Activated T-helper 1 cell treated with anti-CD3 and anti-CD28 coated beads, Interleukin-12 subunit alpha, Interleukin-12 subunit beta, Interleukin-2, Interleukin-4 antibody, amounts not matched to agents 30 ng/mL and 10 ng/mL and 1 ng/mL, durations not matched to agents 14 hours and 24 hours and 36 hours (primary cell): ENCODE results near the gene SLC6A19. TPM values are rescaled to one million over a fixed set of nuclear protein-coding genes. Genes with fewer than 3 reads are reported as not detected.

Experiments
- DNase-seq: peaks from one replicate; pipeline ENCODE4 v3.0.0; 2021; ENCODE audit warnings: low spot score
- H3K27ac Mint-ChIP-seq: one replicate; pipeline ENCODE4 v1.8.0; 2021; ENCODE audit warnings: mild to moderate bottlenecking, mixed read lengths
- H3K27me3 Mint-ChIP-seq: one replicate; pipeline ENCODE4 v1.8.0; 2022; ENCODE audit warnings: mild to moderate bottlenecking, moderate library complexity, mixed read lengths; ENCODE audit not compliant: insufficient read depth
- H3K36me3 Mint-ChIP-seq: one replicate; pipeline ENCODE4 v1.8.0; 2021; ENCODE audit warnings: low read depth, mixed read lengths
- H3K4me1 Mint-ChIP-seq: one replicate; pipeline ENCODE4 v1.8.0; 2021; ENCODE audit warnings: low read depth, mixed read lengths
- H3K4me3 Mint-ChIP-seq: one replicate; pipeline ENCODE4 v1.8.0; 2021; ENCODE audit warnings: mild to moderate bottlenecking, moderate library complexity, mixed read lengths
- H3K9me3 Mint-ChIP-seq: one replicate; pipeline ENCODE4 v1.8.0; 2021; ENCODE audit warnings: mixed read lengths
- intact Hi-C: fragments of 100-400 bp; cut with micrococcal nuclease; formaldehyde crosslinking; loops from one replicate; pipeline ENCODE4 v1.15.1; 2024
- total RNA-seq: library from RNA; stranded (reverse); gene quantifications from 2 replicates; pipeline ENCODE4 v1.2.3, GENCODE V29; 2022

SLC6A19 gene
- total RNA-seq, 1 donor from 2014 or later: not detected

- intact Hi-C loops: no loop called here
These were observed 22.6 kb upstream of the SLC6A19 start for GRCh38 chr5:1178529-1179382.

DNA sequence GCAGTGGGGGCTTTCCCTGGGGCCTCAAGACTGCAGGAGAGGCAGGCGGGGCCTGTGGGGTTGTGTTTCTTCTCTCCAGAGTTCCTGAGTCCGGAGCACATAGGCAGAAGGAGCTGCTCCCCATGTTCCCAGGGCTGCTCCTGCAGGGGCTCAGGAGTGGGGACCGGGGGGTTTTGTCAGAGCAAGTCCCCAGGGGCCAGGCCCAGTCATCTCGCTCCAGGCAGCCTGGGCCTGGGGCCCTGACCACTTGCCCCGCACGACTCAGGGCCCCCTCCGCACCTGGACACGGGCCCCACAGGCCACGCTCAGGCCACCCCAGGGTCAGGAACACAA, 22.0 kb upstream of the SLC6A19 start:
- Mint-ChIP-seq H3K27ac (no peak overlapping the region), H3K9me3 (no peaks in the 10 kb centered on the region), H3K4me3 (no peak overlapping the region), H3K4me1 (no peaks in the 10 kb centered on the region), H3K27me3 (peaks cover 3% of the 10 kb centered on the region), H3K36me3 (no peaks in the 10 kb centered on the region)
- intact Hi-C loops: no loop called here
- DNase-seq: no peak

More at GRCh38 chr5:1178529-1179382, 22.6 kb upstream of the SLC6A19 start:
- H3K4me1 Mint-ChIP-seq: no peaks in the 10 kb centered on the region
- H3K27me3 Mint-ChIP-seq: peaks cover 4% of the 10 kb centered on the region
- no peaks in the 10 kb centered on the region for H3K36me3 Mint-ChIP-seq
- no peak overlapping the region for H3K4me3 Mint-ChIP-seq
- H3K9me3 Mint-ChIP-seq: no peaks in the 10 kb centered on the region
- H3K27ac Mint-ChIP-seq: no peak overlapping the region
- DNase-seq: no peak

- no peaks in the 10 kb centered on the region for H3K9me3 Mint-ChIP-seq
These were observed 21.3 kb upstream of the SLC6A19 start for GRCh38 chr5:1180096-1180495.

DNA sequence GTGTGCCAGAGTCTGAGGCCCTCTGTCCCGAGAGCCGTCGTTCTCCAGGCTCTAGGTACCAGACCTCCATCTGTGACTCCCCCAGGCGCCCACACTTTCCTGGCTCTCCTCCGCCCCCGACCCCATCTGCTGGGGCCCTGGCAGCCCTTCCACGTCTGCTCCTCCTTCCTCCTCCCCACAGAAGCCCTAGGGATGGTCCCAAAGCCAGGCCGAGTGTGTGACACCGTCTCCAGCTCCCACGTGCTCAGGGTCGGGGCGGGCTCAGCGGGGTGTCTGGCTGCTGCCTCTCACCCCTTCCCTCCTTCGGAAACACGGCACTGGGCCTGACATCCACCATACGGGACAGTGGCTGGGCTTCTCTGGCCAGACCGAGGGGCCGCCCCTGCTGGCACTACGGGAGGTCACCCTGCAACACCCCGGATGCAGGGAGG, 20.5 kb upstream of the SLC6A19 start:
- DNase-seq: no peak
- Mint-ChIP-seq H3K9me3 (no peaks in the 10 kb centered on the region), H3K4me3 (no peak overlapping the region), H3K27ac (no peak overlapping the region), H3K4me1 (no peaks in the 10 kb centered on the region), H3K27me3 (no peaks in the 10 kb centered on the region), H3K36me3 (no peaks in the 10 kb centered on the region)
- intact Hi-C loops: no loop called here

More at GRCh38 chr5:1180096-1180495, 21.3 kb upstream of the SLC6A19 start:
- Mint-ChIP-seq H3K27me3 (no peaks in the 10 kb centered on the region), H3K4me1 (no peaks in the 10 kb centered on the region), H3K4me3 (no peak overlapping the region), H3K27ac (no peak overlapping the region), H3K36me3 (no peaks in the 10 kb centered on the region)
- intact Hi-C loops: no loop called here
- no peak for DNase-seq

DNA sequence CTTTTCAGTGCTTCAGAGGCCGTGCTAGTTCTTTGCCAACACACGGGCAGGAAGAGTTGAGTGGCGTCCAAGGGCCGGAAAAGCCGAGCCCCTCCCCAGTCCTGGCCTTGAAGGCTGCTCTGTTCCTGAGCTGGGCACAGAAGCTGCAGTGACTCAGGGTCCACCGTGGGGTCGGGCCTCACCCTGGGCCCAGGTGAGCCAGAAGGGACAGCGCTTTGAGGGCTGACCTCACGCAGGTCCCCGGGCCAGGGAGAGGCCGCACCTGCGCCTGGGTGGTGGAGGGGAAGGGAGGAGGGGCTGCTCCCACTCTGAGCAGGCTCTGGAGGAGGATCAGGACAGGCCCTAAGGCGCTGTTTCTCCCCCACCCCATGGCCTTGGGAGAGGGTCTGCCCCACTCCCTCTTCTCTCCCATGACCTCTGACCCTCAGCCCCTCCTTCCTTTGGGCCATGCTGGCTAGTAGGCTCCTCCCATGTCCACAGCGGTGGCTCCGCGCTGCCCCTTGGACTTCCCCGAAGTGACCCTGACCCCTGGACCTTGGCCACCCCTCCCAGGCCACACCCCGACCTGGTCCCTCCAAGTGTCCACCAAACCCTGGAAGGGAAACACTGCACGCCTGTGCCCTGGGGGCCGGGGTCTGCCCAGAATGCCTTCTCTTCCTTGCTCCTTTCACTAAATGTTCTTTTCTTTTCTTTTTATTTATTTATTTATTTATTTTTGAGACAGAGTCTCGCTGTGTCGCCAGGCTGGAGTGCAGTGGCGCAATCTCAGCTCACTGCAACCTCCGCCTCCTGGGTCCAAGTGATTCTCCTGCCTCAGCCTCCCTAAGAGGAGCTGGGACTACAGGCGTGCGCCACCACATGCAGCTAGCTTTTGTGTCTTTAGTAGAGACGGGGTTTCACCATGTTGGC, 19.7 kb upstream of the SLC6A19 start:
- Mint-ChIP-seq H3K4me3 (no peak overlapping the region), H3K27ac (no peak overlapping the region), H3K36me3 (no peaks in the 10 kb centered on the region), H3K27me3 (no peaks in the 10 kb centered on the region), H3K4me1 (no peaks in the 10 kb centered on the region), H3K9me3 (no peaks in the 10 kb centered on the region)
- intact Hi-C loops: no loop called here
- no peak for DNase-seq

GRCh38 chr5:1182360-1182632, 19.1 kb upstream of the SLC6A19 start:
- H3K9me3 Mint-ChIP-seq: no peaks in the 10 kb centered on the region
- no peaks in the 10 kb centered on the region for H3K36me3 Mint-ChIP-seq
- H3K4me3 Mint-ChIP-seq: no peak overlapping the region
- no peak overlapping the region for H3K27ac Mint-ChIP-seq
- no peaks in the 10 kb centered on the region for H3K4me1 Mint-ChIP-seq
- intact Hi-C loops: no loop called here
- H3K27me3 Mint-ChIP-seq: no peaks in the 10 kb centered on the region
- DNase-seq: no peak

- intact Hi-C loops: no loop called here
- Mint-ChIP-seq H3K27ac (no peak overlapping the region), H3K4me1 (no peaks in the 10 kb centered on the region)
These were observed 18.6 kb upstream of the SLC6A19 start for GRCh38 chr5:1182633-1183423.

DNA sequence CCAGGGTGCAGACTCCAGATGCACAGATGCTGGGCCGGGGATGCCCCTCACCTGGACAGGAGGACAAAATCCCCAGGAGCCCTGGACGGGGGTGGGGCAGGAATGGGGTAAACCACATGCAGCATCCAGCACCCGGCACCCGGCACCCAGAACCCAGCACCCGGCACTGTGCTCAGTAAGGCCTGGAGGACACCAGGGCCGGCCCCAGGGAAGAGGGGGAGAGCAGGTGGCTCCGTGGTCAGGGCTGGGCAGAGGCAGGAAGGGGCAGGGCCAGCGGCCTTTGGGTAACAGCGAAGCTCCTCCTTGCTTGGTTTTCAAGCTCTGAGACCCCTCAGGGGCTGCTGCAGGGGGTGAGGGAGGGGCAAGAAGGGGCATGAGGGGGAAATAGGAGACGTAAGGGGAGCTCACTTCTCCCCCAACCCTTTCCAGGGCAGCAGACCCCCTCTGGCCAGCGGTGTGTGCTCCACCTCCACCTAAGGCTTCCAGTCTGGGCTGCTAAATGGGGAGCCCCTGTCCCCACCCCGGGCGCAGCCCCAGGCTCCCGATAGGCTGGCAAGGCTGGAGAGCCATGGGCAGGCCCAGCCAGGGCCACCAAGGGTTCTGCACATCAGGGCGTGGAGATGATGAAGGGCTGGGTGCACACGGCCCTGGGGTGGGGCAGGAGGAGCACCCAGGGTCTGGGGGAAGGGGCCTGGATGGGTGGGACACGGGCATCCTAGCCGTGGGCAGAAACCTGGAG, 17.8 kb upstream of the SLC6A19 start:
- Mint-ChIP-seq H3K36me3 (no peaks in the 10 kb centered on the region), H3K27ac (no peak overlapping the region), H3K4me1 (no peaks in the 10 kb centered on the region), H3K27me3 (no peaks in the 10 kb centered on the region), H3K4me3 (no peak overlapping the region), H3K9me3 (no peaks in the 10 kb centered on the region)
- intact Hi-C loops: no loop called here
- no peak for DNase-seq

More at GRCh38 chr5:1182633-1183423, 18.6 kb upstream of the SLC6A19 start:
- DNase-seq: no peak
- Mint-ChIP-seq H3K36me3 (no peaks in the 10 kb centered on the region), H3K9me3 (no peaks in the 10 kb centered on the region), H3K4me3 (no peak overlapping the region), H3K27me3 (no peaks in the 10 kb centered on the region)

GRCh38 chr5:1184163-1184470, 17.3 kb upstream of the SLC6A19 start:
- no peaks in the 10 kb centered on the region for H3K4me1 Mint-ChIP-seq
- H3K4me3 Mint-ChIP-seq: no peak overlapping the region
- H3K27ac Mint-ChIP-seq: no peak overlapping the region
- H3K27me3 Mint-ChIP-seq: peaks cover 4% of the 10 kb centered on the region
- no peak for DNase-seq
- H3K36me3 Mint-ChIP-seq: no peaks in the 10 kb centered on the region
- no peaks in the 10 kb centered on the region for H3K9me3 Mint-ChIP-seq
- intact Hi-C loops: no loop called here

DNA sequence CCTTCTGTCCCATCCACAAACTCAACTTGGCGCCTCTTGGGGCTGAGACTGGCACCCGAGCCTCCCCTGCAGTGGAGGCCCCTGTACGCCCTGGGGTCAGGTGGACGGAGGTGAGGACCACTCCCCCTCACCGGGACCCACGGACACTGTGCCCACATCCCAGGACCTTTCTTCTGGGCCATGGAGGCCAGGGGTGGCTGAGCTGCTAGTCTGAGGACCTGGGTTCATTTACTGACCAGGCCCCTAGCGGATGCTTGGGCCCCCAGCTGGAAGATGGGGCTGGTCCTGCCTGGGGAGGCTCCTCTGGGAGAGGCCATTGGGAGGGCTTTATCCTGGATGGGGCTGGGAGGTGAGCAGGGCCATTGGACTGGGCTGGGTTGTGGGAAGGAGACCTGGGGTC, 16.9 kb upstream of the SLC6A19 start:
- no peak for DNase-seq
- Mint-ChIP-seq H3K9me3 (no peaks in the 10 kb centered on the region), H3K36me3 (no peaks in the 10 kb centered on the region), H3K27me3 (peaks cover 5% of the 10 kb centered on the region), H3K27ac (no peak overlapping the region), H3K4me1 (no peaks in the 10 kb centered on the region), H3K4me3 (no peak overlapping the region)
- intact Hi-C loops: no loop called here

DNA sequence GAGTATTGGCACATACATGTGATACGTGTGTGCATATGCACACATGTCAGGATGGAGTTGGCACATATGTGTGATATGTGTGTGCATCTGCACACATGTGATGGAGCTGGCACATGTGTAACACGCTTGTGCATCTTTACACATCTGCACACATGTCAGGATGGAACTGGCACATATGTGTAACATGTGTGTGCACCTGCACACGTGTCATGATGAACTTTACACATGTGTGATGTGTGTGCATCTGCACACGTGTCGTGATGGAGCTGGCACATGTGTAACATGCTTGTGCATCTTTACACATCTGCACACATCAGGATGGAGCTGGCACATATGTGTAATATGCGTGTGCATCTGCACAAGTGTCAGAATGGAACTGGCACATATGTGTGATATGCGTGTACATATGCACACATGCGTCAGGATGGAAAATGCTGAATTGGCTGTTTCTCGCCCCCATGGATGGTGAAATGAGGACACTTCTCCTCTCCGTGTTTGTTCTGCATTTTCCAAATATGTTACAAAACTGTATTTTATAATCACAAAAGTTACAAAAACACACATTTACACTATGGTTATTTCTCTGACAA, 16.3 kb upstream of the SLC6A19 start:
- Mint-ChIP-seq H3K4me3 (no peak overlapping the region), H3K9me3 (no peaks in the 10 kb centered on the region), H3K4me1 (no peaks in the 10 kb centered on the region), H3K27ac (no peak overlapping the region), H3K27me3 (peaks cover 9% of the 10 kb centered on the region), H3K36me3 (no peaks in the 10 kb centered on the region)
- intact Hi-C loops: no loop called here
- DNase-seq: no peak

- Mint-ChIP-seq H3K4me3 (no peak overlapping the region), H3K9me3 (no peaks in the 10 kb centered on the region), H3K4me1 (no peaks in the 10 kb centered on the region), H3K27me3 (peaks cover 14% of the 10 kb centered on the region), H3K27ac (no peak overlapping the region), H3K36me3 (no peaks in the 10 kb centered on the region)
- intact Hi-C loops: no loop called here
- DNase-seq: no peak
These were observed 15.6 kb upstream of the SLC6A19 start for GRCh38 chr5:1185629-1186350.
